PC-3 (cell line): ENCODE data around the gene KISS1R. TPM values are rescaled to one million over a fixed set of nuclear protein-coding genes. Genes with fewer than 3 reads are reported as not detected.

ENCODE experiments used
- ATAC-seq: fragments of 200-7000 bp; cut with Tn5 transposase; 2 replicates; pipeline ENCODE4 v1.9.1; 2020; ENCODE audit warnings: mild to moderate bottlenecking, moderate library complexity
- BruUV-seq: library from RNA; stranded (reverse); fragments of 400-500 nt; replicated peaks from 2 replicates; lab custom pipeline; 2021; lab: Mats Ljungman, UMichigan
- CTCF ChIA-PET: fragments of 300-600 bp; sonication (Branson Sonifier 250); formaldehyde crosslinking; loops from one replicate; lab custom pipeline; 2022; ENCODE audit warnings: antibody characterized with exemption; lab: Charles Lee
- POLR2A ChIA-PET: fragments of 300-600 bp; sonication (Branson Sonifier 250); formaldehyde crosslinking; loops from one replicate; lab custom pipeline; 2022; ENCODE audit warnings: antibody characterized with exemption; ENCODE audit not compliant: unreplicated experiment; lab: Charles Lee
- DNase-seq: peaks from one replicate; pipeline ENCODE4 v3.0.0-alpha.2; 2015
- H2AFZ ChIP-seq: fragments of 300-600 bp; sonication (generic); 2 replicates; pipeline ENCODE4 v1.6.0; 2016; ENCODE audit warnings: antibody characterized with exemption, low read length
- H3F3A ChIP-seq: fragments of 300-600 bp; sonication (generic); one replicate; pipeline ENCODE4 v1.6.0; 2017; ENCODE audit warnings: antibody characterized with exemption, low read length, control low read depth, mild to moderate bottlenecking; ENCODE audit not compliant: unreplicated experiment
- H3K27ac ChIP-seq: fragments of 300-600 bp; sonication (generic); 2 replicates; pipeline ENCODE4 v1.5.1; 2016; ENCODE audit warnings: mild to moderate bottlenecking, low read length
- H3K27me3 ChIP-seq: fragments of 300-600 bp; sonication (generic); 2 replicates; pipeline ENCODE4 v1.6.1; 2016; ENCODE audit warnings: low read length, mixed read lengths
- H3K36me3 ChIP-seq: fragments of 300-600 bp; sonication (generic); 2 replicates; pipeline ENCODE4 v1.6.1; 2016; ENCODE audit warnings: low read depth, mixed run types, low read length, mixed read lengths
- H3K4me1 ChIP-seq: fragments of 300-600 bp; sonication (generic); 2 replicates; pipeline ENCODE4 v1.5.1; 2016; ENCODE audit warnings: low read length; ENCODE audit not compliant: insufficient read depth
- H3K4me2 ChIP-seq: fragments of 300-600 bp; sonication (generic); 2 replicates; pipeline ENCODE4 v1.6.0; 2016; ENCODE audit warnings: low read length
- H3K4me3 ChIP-seq: fragments of 300-600 bp; sonication (generic); 2 replicates; pipeline ENCODE4 v1.5.1; 2016; ENCODE audit warnings: mild to moderate bottlenecking, low read length, mixed read lengths
- H3K79me2 ChIP-seq: fragments of 300-600 bp; sonication (generic); 2 replicates; pipeline ENCODE4 v1.6.1; 2017; ENCODE audit warnings: low read length, mixed read lengths
- H3K9ac ChIP-seq: fragments of 300-600 bp; sonication (generic); 2 replicates; pipeline ENCODE4 v1.6.0; 2016; ENCODE audit warnings: mild to moderate bottlenecking, low read length
- H3K9me2 ChIP-seq: fragments of 300-600 bp; sonication (generic); replicated peaks from 2 replicates; pipeline ENCODE4 v1.6.1; 2016; ENCODE audit warnings: mixed run types, low read length, mixed read lengths
- H3K9me3 ChIP-seq: fragments of 300-600 bp; sonication (generic); 2 replicates; pipeline ENCODE4 v1.6.1; 2016; ENCODE audit warnings: low read length, mixed read lengths
- H4K20me1 ChIP-seq: fragments of 300-600 bp; sonication (generic); 2 replicates; pipeline ENCODE4 v1.6.1; 2016; ENCODE audit warnings: low read length, mixed read lengths
- CTCF ChIP-seq: fragments of 300-600 bp; sonication (generic); conservative IDR thresholded peaks from 2 replicates; pipeline ENCODE4 v1.5.1; 2017; ENCODE audit warnings: antibody characterized with exemption, low read depth, mild to moderate bottlenecking, low read length
- EZH2 ChIP-seq: fragments of 300-600 bp; sonication (generic); IDR thresholded peaks from one replicate; pipeline ENCODE4 v1.6.1; 2017; ENCODE audit warnings: antibody characterized with exemption, mild to moderate bottlenecking, low read length; ENCODE audit not compliant: unreplicated experiment
- EZH2phosphoT487 ChIP-seq: fragments of 300-600 bp; sonication (generic); IDR thresholded peaks from 2 replicates; pipeline ENCODE4 v1.6.1; 2018; ENCODE audit warnings: mild to moderate bottlenecking, antibody characterized with exemption, low read length, borderline replicate concordance
- intact Hi-C: fragments of 100-400 bp; cut with micrococcal nuclease; formaldehyde crosslinking; loops from 2 replicates; pipeline ENCODE4 v1.9.0; 2023
- total RNA-seq: library from RNA; depleted of rRNA; stranded (reverse); fragments of >200 nt; gene quantifications from 2 replicates; pipeline ENCODE4 v1.2.3, GENCODE V29; 2014

The KISS1R gene
- total RNA-seq, 1 experiment from 2014 or later, result 3.9 TPM

- H3K27ac ChIP-seq, result no peak overlapping the region
- CTCF ChIA-PET, result no interaction called here
Measured at GRCh38 chr19:931860-932647, 14.9 kb downstream of the KISS1R start.

GRCh38 chr19:932648-933552, 15.8 kb downstream of the KISS1R start:
- ATAC-seq, result no peak
- no TSS peak for BruUV-seq
- H3K36me3 ChIP-seq, result no peaks in the 10 kb centered on the region
- CTCF ChIA-PET, result no interaction called here
- H3K9ac ChIP-seq, result no peak overlapping the region
- H3K4me3 ChIP-seq, result no peak overlapping the region
- H3K27ac ChIP-seq, result no peak overlapping the region
- no peaks in the 10 kb centered on the region for H3F3A ChIP-seq
- H2AFZ ChIP-seq, result no peak overlapping the region
- no peaks in the 10 kb centered on the region for H3K9me3 ChIP-seq
- no peak for DNase-seq
- POLR2A ChIA-PET, result no interaction called here
- no peak overlapping the region for H3K4me2 ChIP-seq
- no peaks in the 10 kb centered on the region for H3K27me3 ChIP-seq
- H3K4me1 ChIP-seq, result peaks cover 11% of the 10 kb centered on the region; the same call in 1 of the 2 replicates
- no peaks in the 10 kb centered on the region for H3K79me2 ChIP-seq
- TF ChIP-seq EZH2, result no peak
- TF ChIP-seq CTCF, result no peak
- TF ChIP-seq EZH2phosphoT487, result no peak
- intact Hi-C loops, result no loop called here
- no peaks in the 10 kb centered on the region for H3K9me2 ChIP-seq
- H4K20me1 ChIP-seq, result no peaks in the 10 kb centered on the region

More at GRCh38 chr19:931860-932647, 14.9 kb downstream of the KISS1R start:
- Histone ChIP-seq H4K20me1 (no peaks in the 10 kb centered on the region), H3F3A (no peaks in the 10 kb centered on the region), H3K27me3 (no peaks in the 10 kb centered on the region), H3K4me1 (peaks cover 11% of the 10 kb centered on the region; the same call in 1 of the 2 replicates), H2AFZ (no peak overlapping the region), H3K9me2 (no peaks in the 10 kb centered on the region), H3K79me2 (no peaks in the 10 kb centered on the region), H3K9ac (no peak overlapping the region), H3K4me3 (no peak overlapping the region), H3K4me2 (no peak overlapping the region), H3K36me3 (no peaks in the 10 kb centered on the region), H3K9me3 (no peaks in the 10 kb centered on the region)
- POLR2A ChIA-PET, result no interaction called here
- TF ChIP-seq EZH2phosphoT487 (no peak), EZH2 (no peak), CTCF (no peak)
- BruUV-seq, result no TSS peak
- DNase-seq (no peak), ATAC-seq (no peak)
- intact Hi-C loops, result no loop called here
